Stimulated activated CD4-positive, alpha-beta T cell treated with anti-CD3 and anti-CD28 coated beads, Interleukin-1b, Interleukin-23, amount 100 ng/mL, for 1 hour (primary cell): ENCODE results near the gene CDKN2B-AS1.

Experiments used
- DNase-seq, 2 donors: peaks; one replicate each; pipeline ENCODE4 v3.0.0-alpha.2; 2020; ENCODE audit warnings: low read depth in 2 of 2

Gene CDKN2B-AS1

GRCh38 chr9:22117511-22118384 is 123.2 kb downstream of the CDKN2B-AS1 start:
- DNase-seq: no peak

GRCh38 chr9:22118810-22119521 is 124.4 kb downstream of the CDKN2B-AS1 start:
- DNase-seq: no peak

GRCh38 chr9:22119522-22120158 is 125.0 kb downstream of the CDKN2B-AS1 start:
- DNase-seq: no peak

- DNase-seq: no peak
These were observed 125.6 kb downstream of the CDKN2B-AS1 start for GRCh38 chr9:22120159-22120549.

- DNase-seq: no peak
These were observed 126.0 kb downstream of the CDKN2B-AS1 start for GRCh38 chr9:22120595-22120994.

GRCh38 chr9:22124263-22125011 is 129.8 kb downstream of the CDKN2B-AS1 start:
- no peak for DNase-seq

- no peak for DNase-seq
These were observed 134.5 kb downstream of the CDKN2B-AS1 start for GRCh38 chr9:22129133-22129532.

- no peak for DNase-seq
These were observed 135.0 kb downstream of the CDKN2B-AS1 start for GRCh38 chr9:22129633-22130032.

- no peak for DNase-seq
These were observed 137.2 kb downstream of the CDKN2B-AS1 start for GRCh38 chr9:22131817-22132216.

- no peak for DNase-seq
These were observed 139.8 kb downstream of the CDKN2B-AS1 start for GRCh38 chr9:22134390-22134789.

GRCh38 chr9:22136461-22137096 is 142.0 kb downstream of the CDKN2B-AS1 start:
- no peak for DNase-seq

GRCh38 chr9:22138956-22139660 is 144.5 kb downstream of the CDKN2B-AS1 start:
- no peak for DNase-seq

GRCh38 chr9:22141908-22142307 is 147.3 kb downstream of the CDKN2B-AS1 start:
- DNase-seq: no peak

- DNase-seq: no peak
These were observed 148.1 kb downstream of the CDKN2B-AS1 start for GRCh38 chr9:22142671-22143070.

- DNase-seq: no peak
These were observed 149.4 kb downstream of the CDKN2B-AS1 start for GRCh38 chr9:22143799-22144625.

- DNase-seq: no peak
These were observed 152.0 kb downstream of the CDKN2B-AS1 start for GRCh38 chr9:22146604-22147003.

- DNase-seq: no peak
These were observed 153.4 kb downstream of the CDKN2B-AS1 start for GRCh38 chr9:22147813-22148527.

GRCh38 chr9:22148528-22148875 is 153.9 kb downstream of the CDKN2B-AS1 start:
- DNase-seq: no peak
